LNCAP (cell line): ENCODE measurements around the gene CBL.

Experiments used
- TF ChIP-seq, protein P1 (sequence below): fragments of 450-650 bp; IDR thresholded peaks from 2 replicates; pipeline ENCODE4 v1.5.1; 2017; ENCODE audit warnings: mild to moderate bottlenecking

The CBL gene

DNA sequence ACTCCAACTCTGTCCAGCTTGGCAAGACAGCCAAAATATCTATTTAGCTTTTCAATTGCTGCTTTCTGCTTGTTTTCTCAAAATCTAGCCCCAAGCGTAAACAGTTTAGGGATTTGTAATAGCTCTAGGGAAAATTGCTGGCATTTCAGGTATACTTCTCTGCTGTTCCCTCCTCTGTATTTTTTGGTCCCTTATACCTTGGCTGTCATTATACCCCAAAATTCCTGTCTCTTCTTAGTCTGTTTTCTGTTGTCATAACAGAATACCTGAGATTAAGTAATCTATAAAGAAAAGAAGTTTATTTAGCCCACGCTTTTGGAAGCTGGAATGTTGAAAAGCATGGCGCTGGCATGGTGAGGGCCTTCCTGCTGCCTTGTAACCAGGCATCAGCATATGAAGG is 87.3 kb downstream of the CBL start:
- TF ChIP-seq, protein P1, sequence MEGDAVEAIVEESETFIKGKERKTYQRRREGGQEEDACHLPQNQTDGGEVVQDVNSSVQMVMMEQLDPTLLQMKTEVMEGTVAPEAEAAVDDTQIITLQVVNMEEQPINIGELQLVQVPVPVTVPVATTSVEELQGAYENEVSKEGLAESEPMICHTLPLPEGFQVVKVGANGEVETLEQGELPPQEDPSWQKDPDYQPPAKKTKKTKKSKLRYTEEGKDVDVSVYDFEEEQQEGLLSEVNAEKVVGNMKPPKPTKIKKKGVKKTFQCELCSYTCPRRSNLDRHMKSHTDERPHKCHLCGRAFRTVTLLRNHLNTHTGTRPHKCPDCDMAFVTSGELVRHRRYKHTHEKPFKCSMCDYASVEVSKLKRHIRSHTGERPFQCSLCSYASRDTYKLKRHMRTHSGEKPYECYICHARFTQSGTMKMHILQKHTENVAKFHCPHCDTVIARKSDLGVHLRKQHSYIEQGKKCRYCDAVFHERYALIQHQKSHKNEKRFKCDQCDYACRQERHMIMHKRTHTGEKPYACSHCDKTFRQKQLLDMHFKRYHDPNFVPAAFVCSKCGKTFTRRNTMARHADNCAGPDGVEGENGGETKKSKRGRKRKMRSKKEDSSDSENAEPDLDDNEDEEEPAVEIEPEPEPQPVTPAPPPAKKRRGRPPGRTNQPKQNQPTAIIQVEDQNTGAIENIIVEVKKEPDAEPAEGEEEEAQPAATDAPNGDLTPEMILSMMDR = no peak

DNA sequence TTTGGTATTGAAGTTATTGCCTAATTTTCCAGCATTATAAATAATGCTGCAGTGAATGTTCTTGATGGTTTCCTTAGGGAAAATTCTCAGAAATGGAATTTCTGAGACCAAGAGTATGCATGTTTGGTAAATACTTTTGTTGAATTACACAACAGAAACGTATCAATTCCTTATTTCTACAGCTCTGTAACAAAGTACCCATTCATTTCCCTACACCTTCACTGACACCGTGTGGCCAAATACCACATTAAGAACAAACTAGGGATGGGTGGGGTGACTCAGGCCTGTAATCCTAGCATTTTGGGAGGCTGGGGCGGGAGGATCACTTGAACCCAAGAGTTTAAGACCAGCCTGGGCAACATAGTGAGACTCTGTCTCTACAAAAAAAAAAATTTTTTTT is 89.0 kb downstream of the CBL start:
- TF ChIP-seq, protein P1 = no peak

DNA sequence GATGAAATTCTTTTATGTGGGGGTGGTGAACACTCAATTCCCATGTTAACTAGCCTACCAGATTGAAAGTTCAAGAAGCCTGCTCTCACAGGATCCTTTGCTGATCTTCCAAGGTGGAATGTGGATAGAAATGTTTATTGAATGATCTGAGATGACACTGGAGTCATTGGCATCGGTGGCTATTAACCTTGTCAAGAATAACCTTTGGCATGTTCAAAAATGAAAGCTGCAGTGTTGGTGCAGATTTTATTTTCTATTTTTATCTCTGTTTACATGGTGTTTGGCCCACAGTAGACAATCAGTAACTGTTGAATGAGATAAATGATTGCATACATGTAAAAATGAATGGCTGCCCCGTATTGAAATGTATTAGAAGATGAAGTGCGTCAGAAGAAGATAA is 91.8 kb downstream of the CBL start:
- TF ChIP-seq, protein P1 = no peak

DNA sequence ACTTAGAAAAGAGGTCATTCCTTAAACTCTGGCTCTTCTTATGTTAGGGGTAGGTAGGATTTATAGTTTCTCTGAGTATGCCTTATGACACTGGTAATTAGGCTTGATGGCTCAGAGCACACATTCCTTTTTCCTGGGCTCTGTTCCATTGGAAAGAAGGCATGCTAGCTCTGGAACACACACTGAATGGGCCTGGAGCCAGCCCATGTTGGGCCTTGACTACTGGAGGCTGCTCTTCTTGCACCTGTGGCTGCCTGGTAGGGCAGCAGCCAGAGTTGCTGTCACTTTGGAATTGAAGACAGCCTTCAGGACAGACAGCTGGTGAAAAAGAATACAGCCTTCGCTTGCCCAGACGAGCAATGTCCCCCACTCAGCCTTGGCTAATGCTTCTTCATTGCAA is 92.6 kb downstream of the CBL start:
- TF ChIP-seq, protein P1 = no peak

DNA sequence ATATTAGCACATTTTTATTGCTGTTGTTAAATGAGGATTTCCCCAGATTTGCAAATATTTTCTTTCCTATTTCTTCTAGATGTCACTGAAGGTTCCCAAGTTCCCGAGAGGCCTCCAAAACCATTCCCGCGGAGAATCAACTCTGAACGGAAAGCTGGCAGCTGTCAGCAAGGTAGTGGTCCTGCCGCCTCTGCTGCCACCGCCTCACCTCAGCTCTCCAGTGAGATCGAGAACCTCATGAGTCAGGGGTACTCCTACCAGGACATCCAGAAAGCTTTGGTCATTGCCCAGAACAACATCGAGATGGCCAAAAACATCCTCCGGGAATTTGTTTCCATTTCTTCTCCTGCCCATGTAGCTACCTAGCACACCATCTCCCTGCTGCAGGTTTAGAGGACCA is 93.3 kb downstream of the CBL start:
- TF ChIP-seq, protein P1 = no peak

DNA sequence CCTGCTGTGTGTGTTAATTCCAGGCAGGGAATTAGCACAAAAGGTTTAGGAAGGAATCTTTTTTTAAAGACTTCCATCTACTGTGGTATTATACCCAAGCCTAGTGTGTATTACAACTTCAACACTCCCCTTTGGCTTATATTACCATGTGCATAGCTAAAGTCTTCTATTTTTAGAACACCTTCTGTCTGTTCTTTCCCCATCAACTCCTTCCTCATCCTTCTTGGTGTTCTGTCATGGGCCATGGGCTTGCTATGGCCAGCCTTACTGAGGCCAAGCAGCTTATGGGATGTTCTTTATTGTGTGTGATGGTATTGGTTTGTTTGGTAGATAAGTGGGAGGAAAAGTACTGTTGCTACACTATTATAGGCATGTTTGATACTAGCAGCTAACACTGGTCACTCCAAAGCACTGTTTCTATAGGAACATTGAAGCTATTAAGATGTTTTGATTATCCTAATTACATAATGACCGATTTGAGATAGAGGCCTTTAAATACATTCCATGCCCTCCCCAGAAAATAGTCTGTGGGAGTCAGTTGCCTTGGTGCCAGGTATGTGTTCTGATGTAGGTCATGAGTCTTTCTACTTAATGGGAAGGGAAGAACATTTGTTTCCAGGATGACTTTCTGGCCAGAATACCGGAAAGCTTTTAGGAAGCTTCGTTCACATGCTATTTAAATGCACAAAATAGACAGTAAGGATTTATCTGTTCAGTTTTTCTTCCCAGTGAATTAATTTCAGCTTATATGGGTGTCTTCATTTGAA is 94.2 kb downstream of the CBL start:
- TF ChIP-seq, protein P1 = no peak

DNA sequence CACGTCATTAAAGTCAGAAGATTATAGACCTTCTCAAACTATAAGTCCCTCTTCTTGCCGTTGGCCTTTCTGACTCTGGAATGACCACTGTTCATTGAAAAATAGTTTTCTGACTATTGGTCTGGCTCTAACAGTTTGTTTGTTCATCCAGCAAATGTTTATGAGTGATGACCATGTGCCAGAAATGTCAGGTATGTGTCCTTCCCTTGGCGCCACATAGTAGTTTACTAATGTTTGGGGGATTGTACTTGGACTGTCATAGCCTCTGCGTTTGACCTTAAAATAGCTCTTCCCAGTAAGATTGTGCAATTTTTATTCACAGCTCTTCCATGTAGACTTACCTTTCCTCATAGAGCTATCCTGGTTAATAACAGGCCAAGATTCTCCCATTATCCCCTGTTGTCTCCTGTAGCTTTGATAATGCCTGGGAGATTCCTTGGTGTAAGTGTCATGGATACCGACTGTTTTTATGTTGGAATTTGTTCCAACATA is 97.1 kb downstream of the CBL start:
- TF ChIP-seq, protein P1 = no peak
